Right forelimb (tissue), 1 donor: ENCODE data around the gene RAD51B.

ENCODE experiments used
- DNase-seq: peaks from one replicate; pipeline ENCODE4 v3.0.0-alpha.2; 2018

Gene RAD51B

DNA sequence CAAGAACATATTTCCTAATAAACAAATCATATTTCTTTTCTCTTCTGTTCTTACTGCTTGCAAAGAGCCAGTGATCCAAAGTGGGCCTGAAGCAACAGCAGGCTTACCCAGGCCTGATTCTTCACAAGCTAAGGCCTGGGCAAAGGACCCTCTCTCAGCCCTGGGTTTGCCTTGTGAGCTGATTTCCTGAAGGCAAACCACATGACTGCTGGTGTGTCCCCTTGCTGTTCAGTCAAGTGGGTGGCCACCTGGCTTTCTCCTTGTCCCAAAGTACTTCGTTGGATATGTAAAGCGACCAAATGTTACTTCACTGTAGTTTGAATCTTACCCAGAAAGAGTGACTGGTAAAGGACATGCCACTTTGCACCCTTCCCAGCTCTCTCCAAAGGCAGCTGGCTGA, 580.4 kb downstream of the RAD51B start:
- DNase-seq = no peak

DNA sequence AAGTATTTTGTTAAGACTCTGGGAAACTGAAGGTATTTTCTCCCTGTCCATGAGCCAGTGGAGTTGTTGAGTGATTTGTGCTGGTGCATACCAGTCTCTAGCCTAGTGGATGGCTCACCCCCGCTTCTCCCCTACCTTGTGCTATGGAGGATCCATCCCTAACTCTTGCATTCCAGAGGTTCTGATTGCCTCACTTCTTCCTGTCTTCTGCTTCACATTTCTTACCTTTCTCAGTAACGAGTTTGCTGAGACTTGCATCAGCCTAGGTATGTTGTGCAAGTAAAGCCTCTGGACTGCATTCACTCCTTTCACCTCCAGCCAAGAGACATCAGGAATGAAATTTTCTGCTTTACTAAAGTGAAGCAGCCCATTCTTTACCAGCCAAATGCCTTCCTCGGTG, 581.7 kb downstream of the RAD51B start:
- no peak for DNase-seq

DNA sequence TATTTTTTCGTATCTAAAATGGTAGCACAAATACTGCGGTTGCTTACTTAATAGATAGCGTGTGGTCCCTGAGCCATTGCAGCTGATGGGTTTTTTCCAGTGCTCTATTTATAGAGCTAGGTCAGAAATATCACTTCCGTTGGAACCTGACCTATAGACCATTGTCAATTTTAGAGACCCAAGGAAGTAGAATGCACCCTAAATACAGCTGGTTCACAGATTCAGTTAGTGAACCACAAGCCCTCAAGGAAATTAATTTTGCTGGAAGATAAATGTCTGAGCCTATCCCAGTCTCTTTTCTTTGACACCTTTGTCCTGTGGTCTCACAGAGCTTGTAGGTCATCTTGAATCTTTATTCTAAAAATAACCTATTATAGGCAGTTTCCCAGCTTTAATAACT, 582.3 kb downstream of the RAD51B start:
- DNase-seq = no peak

DNA sequence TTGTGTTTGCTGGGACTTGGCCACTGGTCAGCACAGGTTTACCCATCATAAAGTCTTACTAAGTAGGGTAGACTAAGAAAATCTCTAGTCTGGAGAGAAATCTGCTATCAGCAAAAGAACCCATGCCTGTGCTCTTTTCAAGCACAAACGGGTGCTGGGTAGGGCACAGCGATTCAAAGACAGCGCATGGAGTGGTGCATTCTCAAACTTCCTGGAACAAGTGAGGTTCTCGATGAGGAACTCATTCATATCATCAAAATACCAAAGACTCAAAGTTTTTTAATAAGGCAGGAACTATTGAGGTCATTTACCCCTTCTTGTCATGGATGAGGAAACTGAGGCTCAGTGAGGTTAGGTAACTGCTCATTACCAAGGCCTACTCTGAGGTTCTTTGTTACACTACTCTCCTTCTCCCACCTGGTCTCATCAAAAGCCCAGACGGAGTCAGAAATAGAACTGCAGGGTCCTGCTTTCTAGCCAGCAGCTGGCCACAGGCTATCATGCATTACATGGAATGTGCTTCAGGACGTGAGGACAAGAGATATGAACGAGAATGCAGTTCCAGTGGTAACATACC, 583.0 kb downstream of the RAD51B start:
- no peak for DNase-seq

DNA sequence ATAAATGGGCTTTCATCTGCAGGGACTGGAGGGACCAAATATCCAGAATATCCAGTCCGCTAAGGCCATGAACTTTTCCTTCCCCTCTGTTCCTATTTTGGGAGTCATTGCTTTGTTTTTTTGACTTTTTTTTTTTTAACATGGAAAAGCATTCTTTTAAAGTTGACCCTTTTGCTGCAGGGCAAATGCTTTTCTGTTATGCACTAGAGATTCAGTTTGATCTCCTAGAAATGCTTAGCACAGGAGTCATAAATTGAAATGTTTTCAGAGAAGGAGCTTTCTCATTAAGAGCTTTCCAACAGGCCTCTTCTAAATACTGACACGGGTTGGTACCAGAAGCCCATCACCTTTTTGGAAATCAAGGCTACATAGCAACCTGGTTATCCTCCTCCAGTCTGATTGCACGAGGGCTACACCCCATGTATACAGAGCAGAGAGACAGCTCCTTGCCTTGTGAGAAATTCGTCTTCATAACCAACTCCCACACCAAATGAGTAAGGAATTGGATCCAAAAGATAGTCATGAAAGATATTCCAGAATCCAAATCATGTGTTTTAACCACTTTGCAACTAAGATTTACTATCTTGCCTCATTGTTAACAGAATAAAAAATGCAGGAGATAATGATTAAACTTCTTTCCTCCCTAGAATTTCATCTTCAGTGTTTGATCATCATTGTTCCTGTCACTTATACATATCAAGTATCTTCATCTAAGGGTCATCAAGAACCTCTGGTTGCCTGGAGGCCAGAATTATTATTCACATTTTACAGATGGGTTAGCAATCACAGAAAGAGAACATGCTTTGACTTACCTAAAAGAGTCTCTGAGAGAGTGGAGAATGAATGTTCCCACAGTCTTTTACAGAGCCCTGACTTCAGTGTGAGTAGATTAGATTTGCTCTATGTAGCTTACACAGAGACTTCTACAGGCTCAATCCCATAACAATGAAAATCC, 583.9 kb downstream of the RAD51B start:
- DNase-seq = no peak

DNA sequence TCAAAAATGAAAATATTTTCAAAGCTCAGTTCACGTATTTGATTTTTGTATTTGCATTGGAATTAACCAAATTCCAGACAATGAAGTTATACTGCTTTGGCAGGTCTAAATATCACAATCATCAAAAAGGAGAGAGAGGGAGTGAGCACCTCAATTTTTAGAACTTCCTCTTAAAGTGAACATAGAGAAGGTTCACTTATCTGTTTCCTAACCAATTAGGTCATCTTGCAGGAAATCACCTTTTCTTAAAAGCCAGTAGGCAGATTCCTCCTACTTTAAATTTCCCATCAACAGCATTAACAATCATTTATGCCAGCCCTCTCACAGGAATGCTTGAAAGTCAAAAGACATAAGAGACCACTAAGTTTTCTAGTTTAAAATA, 584.6 kb downstream of the RAD51B start:
- no peak for DNase-seq

DNA sequence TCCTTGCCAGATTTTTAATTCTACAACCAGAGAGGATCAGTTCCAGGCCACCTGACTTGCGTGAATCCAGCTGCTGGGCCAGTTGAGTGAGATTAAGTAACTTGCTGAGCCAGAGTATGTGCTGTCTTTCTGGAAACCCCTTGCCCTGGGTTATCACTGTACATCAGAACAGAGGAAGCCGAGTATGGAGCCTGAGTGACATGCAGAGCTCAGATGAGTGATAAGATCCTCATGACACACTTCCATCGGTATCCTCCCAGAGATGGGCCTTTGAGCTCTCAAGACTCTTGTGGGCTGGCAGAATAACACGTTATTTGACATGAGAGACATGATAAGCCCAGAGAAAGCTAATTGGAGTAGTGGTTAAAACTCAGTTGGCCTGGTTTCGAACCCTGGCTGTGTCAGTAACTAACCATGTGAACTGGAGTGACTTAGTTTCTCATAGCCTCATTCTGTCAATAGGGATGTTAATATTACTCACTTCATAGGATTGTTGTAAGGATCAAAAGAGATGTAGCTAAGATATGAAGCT, 585.1 kb downstream of the RAD51B start:
- DNase-seq = no peak

DNA sequence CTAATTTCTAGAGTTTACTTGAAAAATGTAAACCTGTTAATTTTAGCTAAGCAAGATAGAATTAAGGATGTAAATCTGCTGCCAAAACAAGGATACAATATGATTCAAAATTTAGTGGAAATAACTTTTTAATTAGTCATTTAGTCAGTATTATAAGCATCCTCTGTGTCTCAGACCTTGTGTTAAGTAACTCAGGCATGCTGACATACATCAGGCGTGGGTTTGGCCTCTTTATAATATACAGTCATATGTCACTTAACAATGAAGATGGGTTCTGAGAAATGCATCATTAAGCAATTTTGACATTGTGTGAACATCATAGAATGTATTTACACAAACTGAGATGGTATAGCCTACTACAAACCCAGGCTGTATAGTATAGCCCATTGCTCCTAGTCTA, 586.4 kb downstream of the RAD51B start:
- no peak for DNase-seq

DNA sequence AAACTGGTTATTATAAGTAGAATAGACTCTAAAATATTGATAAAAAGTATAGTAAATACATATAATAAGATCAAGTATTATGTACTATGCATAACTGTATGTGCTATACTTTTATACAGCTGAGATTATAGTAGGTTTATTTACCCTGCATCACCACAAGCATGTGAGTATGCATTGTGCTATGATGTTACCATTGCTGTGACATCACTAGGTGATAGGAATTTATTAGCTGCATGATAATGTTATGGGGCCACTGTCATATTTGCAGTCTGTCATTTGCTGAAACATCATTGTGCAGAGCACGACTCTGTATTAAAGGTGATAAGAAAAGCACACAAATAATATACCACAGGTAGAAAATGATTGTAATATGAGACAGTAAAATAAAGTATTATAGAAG, 587.7 kb downstream of the RAD51B start:
- DNase-seq = no peak

DNA sequence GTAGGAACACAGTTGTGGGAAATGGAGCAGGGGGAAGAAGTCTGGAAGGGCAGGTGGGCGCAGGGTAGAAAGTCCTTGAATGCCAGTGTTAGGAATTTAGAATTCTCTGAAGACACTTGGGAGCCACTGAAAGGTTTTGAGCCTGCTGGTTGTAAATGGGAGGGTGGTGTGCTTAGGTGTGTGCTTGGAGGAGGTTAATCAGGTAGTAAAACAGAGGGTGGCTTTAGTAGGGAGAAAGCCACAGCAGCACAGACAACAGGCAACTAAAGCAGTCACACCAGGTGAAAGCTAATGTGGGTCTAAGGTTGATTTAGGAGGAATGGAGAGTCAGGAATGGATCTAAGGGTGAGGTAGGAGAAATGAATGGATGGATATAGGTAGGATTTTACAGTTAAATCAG, 588.2 kb downstream of the RAD51B start:
- DNase-seq = no peak

DNA sequence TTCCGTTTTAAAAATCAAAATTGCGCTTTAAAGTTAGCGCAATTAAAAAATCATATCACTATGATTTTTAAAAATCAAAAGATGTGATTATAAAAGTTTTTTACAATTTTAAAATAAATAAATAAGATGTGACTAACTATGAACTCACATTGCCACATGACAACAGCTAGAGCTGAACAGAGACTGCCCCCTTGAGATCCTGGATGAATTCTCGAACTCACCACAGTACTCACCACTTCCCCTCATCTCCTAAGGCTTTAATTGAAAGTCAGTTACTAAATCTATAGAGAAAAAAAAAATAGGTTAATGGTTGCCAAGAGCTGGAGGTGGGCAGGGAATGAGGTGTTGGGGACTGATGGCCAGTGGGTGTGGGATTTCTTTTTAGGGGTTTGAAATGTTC, 589.1 kb downstream of the RAD51B start:
- DNase-seq = no peak

DNA sequence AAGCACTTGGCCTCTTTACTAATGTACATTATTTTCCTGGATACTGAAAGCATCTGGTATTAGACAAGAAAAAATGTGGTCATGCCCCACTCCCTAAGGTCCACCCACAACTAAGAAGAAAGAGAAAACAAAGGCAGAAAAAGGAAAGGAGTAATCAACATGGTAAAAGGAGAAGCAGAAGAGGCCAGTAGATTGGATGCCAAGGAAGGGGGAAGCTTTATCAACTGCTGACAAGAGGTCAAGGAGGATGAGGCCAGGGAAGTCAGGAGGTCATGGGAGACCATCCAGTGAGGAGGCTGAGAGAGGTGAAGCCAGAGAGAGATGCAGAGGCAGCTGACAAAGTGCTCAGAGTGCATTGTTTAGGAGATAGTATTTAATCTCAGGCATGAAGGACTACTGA, 589.8 kb downstream of the RAD51B start:
- no peak for DNase-seq

DNA sequence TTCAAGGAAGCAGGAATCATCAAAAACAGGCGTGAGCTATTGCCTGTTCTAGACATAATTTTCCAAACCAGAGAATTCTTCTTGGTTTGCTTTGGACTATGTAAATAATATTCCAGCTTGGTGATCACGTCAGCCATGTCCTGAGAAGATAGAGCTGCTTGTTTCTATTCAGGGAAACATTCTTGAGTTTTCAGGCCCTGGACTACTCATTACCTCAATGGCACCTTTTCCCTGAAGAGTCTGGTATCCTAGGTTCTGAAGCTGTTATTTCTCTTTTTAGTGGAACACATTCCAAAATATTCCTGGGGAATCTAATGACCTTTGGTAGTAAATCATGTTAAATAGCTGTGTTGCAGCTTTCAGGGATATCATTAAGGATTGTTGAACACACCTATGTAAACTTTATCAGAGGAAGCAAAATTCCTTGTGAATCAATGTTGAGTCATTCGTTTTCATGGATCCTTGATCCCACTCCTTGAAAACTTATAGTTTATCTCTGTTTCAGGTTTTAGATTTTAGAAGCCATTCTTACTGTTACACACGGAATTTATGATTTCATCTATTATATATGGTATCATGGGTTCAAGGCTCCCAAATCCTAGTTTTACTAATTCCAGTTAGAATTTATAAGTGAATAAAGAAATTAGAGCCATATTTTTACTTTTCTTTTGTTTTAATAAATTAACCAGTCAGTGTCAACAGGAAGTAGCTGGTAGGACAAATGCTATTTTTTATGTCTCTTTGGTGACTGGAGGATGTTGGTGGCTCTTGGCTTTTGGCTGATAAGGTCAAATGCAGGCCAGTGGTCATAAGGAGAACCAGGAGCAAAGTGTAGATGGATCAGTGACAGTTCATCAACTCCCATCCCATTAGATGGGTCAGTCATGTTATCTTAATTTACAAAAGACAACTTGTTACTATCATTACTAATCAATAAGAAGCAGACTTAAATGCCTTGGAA, 593.2 kb downstream of the RAD51B start:
- DNase-seq = no peak

DNA sequence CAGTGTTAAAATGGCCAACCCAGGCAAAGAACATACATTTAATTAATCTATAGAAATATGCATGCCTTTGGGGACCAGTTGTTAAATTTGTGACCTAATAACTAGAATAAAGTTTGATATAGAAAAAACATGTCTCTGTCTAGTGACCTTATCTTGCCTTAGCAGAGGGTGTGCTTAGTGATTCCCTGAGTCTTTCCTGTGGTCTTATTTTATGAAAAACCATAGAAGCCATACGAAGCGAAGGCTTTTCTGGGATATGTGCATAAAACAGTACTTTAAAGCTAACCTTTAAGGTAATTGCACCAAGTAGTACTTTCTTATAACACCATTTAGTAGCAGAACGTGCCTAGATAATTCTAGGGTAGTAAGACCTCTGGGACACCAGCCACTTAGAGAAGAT, 593.9 kb downstream of the RAD51B start:
- no peak for DNase-seq

DNA sequence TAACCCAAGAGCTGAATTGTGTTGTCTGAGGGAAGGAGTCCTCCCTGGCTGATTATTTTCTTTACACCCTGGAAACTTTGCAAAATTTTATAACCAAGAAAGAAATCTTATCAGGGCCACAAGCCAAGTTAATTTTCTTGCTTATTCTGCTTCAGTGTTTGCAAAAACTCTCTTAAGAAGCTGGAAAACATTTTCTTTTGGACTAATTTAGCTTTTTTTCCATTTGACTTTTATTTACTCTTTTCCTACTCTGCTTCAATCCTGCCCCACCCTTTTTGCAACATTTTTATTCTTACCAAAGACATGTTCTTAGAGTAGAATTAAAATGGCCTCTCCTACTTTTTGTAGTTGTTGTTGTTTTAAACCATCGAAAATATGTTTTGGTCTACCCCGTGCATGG, 594.5 kb downstream of the RAD51B start:
- DNase-seq = no peak

DNA sequence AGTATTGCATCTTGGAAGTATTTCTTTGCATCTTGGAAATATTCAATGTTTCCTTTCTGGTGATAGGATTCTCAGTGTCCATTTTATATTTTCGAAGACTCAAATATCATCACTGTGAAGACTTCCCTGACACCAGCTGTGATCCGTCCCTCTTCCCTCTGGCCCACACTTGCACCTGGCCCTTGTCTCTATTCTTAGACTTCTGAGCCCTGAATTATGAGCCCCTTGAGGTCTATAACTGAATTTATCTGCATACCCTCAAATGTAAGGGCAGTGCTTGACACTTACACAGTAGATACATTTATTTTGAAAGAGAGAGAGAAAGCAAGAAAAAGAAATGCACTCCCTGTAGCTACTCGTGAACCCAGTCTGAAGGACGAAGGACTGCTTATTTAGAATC, 596.6 kb downstream of the RAD51B start:
- no peak for DNase-seq

DNA sequence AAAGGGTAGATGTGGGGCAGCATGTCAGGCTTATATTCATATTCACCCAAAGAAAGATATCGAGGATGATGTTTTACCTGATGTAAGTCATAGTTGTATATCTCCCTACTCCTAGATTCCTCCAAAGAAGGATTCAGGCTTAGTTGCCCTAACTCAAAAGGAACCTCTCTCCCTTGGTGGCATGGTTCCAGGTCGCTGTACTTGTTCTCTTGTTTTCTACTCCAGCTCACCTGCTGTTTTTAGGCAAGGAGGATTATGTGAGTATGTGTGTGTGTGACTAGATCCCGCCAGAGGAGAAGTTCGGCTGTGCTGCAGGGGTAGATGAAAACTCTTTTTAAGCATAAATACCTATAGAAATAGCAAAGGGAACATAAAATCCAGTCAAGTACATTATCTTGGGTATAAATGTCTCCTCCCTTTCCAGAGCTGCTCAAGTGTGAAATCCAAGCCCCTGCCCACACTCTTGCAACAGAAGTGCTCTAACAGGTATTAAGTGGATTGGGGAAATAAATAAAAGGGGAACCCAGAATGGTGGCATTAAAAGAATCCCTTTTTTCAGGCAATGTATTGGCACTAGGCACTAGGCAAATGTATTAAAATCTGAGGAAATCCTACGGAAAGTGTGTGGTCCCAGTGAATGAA, 597.6 kb downstream of the RAD51B start:
- no peak for DNase-seq

DNA sequence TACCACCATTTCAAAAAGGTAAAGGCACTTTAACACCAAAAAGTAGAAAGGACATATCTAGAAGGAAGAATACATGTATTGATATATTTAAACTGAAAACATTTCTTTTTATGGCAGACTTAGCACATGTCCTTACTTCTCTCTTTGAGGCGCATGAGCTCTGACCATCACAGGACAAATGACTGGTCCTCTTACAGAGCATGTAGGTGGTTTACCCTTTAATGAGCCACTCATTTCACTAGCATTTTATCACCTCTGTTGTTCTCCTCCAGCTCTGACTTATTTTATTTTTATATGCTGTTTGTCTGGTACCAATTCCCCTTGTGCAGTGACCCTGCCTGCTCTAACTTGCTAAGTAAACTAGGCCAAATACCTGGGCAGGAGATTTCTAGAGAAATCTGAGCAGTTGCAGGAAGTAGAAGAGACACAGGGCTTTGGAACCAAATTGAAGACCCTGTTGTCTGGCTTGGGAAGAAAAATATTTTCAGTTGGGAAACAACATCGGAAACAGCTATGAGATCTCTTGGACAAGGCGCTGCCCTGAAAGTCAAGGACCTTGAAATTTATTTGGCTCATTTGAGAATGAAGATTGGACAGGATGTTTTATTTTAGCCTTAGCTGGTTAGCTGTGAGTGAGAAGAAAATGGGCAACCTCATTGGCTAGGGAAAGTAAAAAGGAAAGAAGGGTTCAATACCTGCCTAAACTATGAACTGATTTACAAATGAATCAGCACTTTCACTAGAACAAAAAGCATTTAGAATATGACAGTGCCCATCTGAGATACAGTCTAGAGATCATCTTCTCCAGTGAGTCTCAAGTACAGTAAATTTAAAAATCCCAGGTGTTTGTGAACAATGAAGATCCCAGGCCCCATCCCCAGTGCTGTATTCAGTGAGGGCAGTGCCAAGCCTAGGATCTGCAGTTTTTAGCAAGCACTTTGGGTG, 598.9 kb downstream of the RAD51B start:
- DNase-seq = no peak

DNA sequence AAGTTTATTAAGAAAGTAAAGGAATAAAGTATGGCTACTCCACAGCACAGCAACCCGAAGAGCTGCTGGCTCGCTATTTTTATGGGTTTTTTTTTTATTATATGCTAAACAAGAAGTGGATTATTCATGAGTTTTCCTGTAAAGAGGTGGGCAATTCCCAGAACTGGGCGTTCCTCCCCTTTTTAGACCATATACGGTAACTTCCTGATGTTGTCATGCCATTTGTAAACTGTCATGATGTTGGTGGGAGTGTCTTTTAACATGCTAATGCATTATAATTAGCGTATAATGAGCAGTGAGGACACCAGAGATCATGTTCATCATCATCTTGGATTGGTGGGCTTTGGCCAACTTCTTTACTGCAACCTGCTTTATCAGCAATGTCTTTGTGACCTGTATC, 600.8 kb downstream of the RAD51B start:
- DNase-seq = no peak

DNA sequence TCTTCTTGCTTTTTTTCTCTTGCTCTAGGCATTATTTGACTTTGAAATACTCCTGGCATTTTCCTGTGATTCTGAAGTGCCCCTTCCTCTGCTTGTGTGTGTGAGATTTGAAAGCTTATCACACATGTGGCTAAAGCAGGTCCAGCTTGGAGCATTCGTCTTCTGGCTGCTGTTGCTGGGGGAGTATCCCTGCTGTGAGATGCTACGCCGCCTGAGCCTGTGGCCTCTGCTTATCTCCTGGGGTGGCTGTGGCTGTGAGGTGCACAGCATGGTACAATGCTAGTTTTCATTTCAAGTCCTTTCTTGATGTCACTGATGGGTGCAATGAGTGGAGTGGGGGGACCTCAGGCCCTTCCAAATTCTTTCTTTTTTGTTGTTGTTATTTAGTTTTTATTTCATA, 601.5 kb downstream of the RAD51B start:
- DNase-seq = no peak

DNA sequence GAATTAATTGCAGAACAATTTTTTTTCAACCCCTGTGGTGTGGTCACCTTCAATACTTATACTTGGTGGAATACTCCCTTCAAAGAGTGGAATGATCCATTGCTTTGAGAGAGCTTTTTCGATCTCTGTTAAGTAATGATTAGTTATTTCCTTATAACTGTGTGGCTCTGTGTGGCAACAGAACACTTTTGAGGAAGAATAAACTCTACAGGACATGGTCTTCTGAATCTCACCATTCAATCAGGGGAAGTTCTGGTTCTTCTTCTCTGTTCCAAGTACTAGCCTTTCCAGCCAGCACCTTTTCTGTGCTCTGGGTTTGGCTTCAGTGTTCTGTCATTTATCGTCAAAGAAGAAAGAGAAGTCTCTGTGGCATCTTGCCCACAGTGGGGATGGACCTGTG, 604.1 kb downstream of the RAD51B start:
- no peak for DNase-seq
